Activated T-cell treated with anti-CD3 and anti-CD28 coated beads for 24 hours (primary cell): ENCODE results near the gene FBXL17.

Experiments used
- DNase-seq: peaks from one replicate; pipeline ENCODE4 v3.0.0-alpha.2; 2020; ENCODE audit warnings: low read depth

The FBXL17 gene

GRCh38 chr5:107812570-107813141 lies 569.2 kb downstream of the FBXL17 start:
- DNase-seq = no peak

GRCh38 chr5:107809201-107810034 lies 572.5 kb downstream of the FBXL17 start:
- no peak for DNase-seq
